ENCODE measurements around the gene TAF13.
"Not testable (repeated sequence)": the region's sequence is repeated elsewhere in the genome, so short reads cannot be mapped to it uniquely, and the experiment has no call there.

The TAF13 gene

GRCh38 chr1:109020693-109021257 is 55.0 kb downstream of the TAF13 start:
- no peak for TF ChIP-seq CTCF (IDR thresholded peaks at IDR 0.05; ENCODE audit: low read depth, low read length)
- DNase-seq (ENCODE audit: low read depth, low spot score): no peak
- H3K4me3 ChIP-seq (ENCODE audit: low read depth, low read length): no peak overlapping the region
- in situ Hi-C loops (cut with HindIII; ENCODE audit: low sequenced_read_pairs): no loop called here

- H3K4me3 ChIP-seq (ENCODE audit: low read depth, low read length); DNase-seq (ENCODE audit: low read depth, low spot score); in situ Hi-C loops (cut with HindIII; ENCODE audit: low sequenced_read_pairs): not testable (repeated sequence)
These were observed 58.1 kb downstream of the TAF13 start for GRCh38 chr1:109017719-109018118.

- H3K4me3 ChIP-seq (ENCODE audit: low read depth, low read length): no peak overlapping the region
- no peak for DNase-seq (ENCODE audit: low read depth, low spot score)
- in situ Hi-C loops (cut with HindIII; ENCODE audit: low sequenced_read_pairs): no loop called here
- TF ChIP-seq CTCF (IDR thresholded peaks at IDR 0.05; ENCODE audit: low read depth, low read length): no peak
These were observed 58.7 kb downstream of the TAF13 start for GRCh38 chr1:109017134-109017533.
